ENCODE results near the gene NUP62.

NUP62 gene

DNA sequence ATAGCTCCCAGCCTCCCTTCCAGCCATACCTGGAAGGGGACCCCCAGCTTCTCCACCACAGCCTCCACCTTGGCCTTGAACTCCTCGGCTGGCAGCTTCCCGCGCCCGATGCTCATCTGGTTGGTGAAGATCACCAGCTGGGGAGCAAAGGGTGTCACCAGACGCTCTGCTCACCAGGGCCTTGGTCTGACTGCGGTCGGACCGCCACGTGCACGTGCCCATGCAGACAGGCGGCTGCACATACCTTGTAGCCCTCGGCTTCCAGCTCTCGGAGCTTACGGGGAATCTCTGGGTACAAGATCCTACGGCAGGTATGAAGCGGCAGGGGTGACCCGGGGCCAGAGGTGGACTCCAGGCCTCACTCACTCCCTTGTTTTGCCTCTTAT is 65.4 kb downstream of the NUP62 start:
- DNase-seq = no peak

DNA sequence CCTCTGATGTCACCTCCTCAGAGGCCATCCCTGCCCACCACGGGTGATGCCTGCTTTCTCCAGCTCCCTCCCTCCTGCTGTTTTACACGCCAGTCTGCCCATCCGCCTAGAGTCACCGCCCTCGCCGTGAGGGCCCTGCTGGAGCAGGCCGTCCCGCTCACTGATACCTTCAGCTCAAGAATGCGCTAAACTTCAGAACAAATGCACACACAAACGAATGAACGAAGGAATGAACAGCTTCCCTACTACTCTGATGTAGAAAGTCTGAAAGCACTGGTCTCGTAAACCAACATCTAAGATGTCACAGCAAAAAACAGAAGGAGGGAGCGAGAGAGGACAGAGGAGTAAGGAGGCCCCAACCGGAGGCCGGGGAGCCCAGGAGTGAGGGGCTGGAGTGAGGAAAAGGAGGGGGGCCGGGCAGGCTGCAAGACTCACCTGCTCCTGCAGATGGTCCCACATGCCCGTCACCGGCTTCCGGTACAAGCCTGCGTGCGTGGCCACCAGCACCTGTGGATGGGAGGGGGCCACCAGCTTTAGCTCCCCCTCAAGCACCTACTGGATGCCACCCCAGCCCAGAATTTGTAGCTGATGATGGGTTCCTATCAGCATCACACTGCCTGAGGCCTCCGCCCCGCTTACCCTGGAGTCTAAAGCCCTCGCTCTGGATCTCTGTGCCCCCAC is 65.9 kb downstream of the NUP62 start:
- DNase-seq = no peak

DNA sequence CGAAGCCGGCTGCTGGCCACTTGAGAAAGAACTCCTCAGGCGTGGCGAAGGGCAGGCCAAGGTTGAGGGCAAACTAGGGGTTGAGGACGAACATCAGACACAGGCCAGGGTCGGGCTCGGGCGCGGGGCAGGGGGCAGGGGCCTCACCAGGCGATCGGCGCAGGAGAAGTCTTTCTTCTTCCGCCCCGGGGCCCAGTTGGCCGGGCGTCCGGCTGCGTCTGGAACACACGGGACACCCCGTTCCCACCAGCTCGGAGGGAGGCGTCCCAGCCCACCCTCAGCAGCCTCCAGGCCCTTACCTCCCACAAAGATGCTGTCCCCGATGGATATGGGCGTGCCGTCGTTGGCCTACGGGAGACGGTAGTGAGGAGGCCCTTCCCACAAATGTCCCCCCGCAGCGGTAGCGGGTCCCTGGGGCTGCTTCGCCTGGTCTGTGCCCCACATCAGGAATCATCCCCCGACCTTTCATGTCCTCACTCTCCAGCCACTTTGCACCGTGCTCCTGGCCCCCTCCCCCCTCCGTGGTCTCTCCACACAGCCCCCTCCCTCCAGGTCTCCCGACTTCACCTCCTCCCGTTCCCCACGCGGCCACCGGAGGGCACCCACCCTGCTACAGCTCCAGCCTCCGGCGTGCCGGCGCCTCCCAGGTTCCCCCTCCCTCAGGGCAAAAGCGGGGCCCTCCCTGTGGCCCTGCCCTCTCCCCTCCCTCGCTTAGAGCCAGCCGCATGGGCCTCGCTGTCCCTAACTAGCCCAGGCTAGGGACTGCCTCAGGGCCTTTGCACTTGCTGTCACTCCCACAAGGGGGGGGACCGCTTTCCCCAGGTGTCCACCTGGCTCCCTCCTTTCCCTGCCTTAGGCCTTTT is 66.7 kb downstream of the NUP62 start:
- DNase-seq = no peak

DNA sequence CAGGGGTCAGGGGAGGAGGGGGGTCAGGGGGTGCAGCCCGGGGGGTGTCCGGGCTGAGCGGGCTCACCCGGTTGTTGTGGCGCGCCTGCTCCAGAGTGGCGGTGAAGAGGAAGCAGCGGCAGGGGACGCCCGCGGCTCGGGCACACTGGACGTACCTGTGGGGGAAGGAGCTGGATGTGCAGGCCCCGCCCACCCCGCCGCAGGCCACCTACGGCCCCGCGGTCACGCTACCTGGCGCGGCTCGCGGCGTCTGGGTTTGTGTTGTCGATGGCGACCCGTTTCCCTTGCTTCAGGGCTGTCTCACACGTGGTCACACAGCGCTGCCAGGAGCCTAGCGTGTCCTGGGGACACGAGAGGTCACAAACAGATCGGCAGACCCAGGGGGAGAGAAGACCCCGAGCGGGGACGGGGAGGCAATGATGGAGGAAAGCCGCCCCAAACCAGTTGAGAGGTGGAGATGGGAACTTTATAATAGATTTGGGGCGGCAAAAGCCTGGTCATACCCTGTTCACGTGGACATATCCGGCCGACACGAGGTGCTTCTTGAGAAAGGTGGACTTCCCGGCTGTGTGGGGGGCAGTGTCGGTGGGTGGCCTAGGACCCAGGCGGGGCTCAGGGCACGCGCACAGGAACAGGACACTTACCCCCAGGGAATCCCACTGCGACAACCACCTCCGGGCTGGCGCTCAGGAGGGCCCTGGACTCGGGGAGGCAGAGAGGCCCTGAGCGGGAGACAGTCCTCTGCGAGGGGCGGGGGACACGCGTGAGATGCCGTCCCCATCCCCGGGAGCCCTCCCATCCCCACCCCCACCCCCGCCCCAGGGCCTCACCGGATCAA is 67.5 kb downstream of the NUP62 start:
- DNase-seq = no peak

DNA sequence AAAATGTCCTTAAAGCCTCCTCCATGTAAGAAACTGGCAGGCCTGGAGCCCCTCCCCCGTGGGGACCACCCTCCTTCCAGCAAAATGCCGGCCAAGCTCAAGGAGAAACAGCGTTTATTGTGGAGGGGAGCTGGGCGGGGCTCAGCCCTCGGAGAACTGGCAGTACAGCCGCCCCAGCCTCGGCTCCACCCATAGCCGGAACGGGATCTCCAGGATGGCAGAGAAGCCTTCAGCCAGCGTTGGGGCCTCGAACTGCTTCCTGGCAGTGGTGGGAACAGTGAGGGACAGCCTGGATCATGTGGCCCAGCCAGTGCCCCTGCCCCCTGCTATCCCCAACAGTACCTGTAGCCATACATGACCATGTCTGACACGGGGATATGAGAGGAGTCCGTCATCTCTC is 68.2 kb downstream of the NUP62 start:
- no peak for DNase-seq

DNA sequence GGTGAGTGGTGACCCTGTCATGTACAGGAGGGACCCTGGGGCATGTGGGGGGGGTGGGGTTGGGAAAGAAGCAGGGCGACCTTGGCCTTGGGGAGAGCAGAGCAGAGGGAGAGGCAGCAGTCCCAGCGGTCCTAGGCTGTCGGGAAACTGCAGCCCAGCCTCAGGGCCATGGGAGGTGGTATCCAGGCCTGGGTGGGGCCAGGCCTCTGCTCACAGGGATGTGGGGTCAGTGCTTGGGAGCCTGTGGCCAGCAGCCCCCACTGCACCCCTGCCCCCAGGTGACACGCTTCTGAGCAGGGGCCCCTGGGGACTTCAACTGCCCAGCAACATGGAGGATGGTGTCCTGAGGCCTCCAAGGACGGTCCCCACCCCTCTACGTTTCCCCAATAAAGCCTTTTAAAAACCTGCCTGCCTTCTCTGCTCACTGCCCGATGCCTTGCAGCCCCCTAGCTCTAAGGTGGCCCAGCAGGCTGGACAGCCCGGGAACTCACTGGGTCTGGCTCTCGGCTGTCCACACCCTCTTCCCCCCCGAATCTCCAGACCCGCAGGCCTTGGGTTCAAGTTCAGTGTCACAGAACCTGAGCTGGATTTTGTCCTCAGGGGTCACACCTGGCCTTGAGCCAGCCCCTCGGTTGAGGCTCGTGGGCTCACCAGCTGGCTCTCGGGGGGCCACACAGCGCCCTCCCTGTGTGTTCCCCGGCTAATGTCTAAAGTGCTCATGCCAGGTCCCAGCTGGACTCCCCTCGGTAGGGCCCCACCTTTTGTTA is 68.8 kb downstream of the NUP62 start:
- DNase-seq = no peak

DNA sequence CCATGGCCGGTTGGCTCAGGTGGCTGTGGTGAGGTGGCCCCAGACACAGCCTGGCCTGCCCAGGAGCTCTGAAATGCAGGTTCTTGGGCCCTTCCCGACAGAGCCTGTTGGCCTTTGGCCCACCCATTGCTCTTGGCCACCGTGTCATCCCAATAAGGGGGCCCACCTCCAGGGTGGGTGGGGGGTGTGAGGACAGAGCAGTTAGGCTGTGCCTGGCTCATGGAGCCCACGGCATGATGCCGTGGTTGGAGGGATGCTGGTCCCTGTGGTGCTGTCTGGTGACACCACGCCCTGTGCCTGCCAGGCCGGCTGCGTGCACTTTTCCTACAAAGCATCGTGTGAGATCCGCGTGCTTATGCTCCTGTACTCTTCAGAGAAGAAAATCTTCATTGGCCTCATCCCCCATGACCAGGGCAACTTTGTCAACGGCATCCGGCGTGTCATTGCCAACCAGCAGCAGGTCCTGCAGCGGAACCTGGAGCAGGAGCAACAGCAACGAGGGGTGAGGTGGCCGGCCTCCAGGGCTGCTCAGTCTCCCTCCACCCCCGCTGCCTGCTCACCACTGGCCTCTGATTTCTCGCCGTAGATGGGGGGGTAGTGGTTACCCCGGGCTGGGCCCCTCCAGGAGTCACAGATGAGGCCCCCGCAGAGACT is 69.5 kb downstream of the NUP62 start:
- no peak for DNase-seq

DNA sequence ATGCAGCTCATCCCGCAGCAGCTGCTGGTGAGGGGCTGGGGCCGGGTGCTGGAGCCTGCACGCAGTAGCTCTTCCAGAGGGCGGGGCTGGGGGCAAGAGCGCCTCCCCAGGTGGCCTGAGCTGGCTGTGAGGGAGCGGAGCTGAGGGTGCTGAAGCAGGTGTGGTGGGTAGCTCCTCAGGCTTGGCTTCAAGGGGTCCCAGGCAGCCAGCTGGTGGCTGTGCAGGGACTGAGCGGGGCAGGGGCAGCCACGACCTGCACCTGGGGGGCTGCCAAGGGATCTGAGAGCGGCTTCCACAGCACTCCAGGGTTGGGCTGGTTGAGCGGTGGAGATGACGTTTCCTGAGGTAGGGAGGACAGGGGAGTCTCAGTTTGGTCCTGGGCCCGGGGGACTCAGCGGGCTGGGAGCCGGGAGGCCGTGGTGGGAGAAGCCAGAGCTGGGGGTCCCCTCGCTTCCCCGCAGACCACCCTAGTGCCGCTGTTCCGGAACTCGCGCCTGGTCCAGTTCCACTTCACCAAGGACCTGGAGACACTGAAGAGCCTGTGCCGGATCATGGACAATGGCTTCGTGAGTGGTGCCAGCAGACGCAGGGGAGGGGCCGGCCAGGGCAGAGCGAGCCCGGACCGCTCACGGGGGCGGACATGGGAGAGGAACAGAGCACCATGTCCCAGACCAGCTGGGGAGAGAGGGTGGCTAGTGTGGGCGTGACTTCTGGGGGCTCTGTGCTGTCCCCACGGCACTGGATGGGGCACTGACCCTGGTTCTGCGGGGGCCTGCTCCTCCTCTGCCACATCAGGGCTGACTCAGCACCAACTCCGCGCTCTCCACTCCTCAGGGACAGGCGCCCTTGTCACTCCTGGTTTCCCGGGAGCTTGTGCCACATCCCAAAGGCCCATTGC is 71.0 kb downstream of the NUP62 start:
- DNase-seq = no peak

DNA sequence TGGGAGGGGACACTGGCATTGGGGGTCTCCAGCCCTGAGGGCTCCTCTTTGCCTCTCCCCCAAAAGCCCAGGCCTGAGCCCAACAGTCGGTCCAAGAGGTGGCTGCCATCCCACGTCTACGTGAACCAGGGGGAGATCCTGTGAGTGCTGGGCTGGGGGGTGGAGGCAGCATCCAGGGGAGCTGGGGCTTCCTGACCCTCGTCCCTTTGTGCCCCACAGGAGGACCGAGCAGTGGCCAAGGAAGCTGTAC is 71.5 kb downstream of the NUP62 start:
- no peak for DNase-seq

DNA sequence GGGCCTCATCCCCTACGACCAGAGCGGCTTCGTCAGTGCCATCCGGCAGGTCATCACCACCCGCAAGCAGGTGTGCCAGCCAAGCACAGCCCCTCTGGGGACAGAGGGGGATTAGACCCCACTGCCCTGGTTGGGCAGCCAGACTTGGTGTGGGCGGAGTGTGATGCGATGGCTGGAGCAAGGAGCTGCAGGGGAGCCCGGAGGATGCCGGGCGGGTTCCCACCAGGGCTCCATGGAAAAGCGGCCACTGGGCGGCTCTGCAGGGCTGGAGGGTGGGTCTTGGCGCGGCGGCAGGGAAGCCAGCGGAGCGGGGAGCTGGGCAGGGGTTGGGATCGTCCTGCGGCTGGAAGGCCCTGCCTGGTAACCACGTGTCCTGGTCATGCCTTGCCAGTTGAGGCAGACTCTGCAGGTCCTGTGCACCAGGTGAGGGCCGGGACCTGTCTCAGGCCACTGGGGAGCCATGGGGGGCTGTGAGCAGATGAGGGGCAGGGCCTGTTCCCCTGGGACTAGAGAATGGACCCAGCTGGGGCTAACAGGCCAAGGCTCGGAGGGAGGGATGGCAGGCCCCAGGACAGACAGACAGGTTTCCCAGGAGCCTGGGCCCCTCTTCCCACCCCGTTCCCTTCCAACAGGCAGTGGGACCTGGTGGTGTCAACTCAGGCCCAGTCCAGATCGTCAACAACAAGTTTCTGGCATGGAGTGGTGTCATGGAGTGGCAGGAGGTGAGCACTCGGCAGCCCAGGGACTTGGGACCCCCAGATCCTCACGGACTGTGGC is 72.1 kb downstream of the NUP62 start:
- no peak for DNase-seq
